ENCODE results near the gene MOB3A. TPM values are rescaled to one million over a fixed set of nuclear protein-coding genes. Genes with fewer than 3 reads are reported as not detected.

The MOB3A gene
- total and polyA plus RNA-seq, 2 of the 8 experiments (the other 6 are each of a cell fraction or from before 2014, with no cell fraction given): 9.2 to 9.6 TPM

GRCh38 chr19:2051773-2052704, 44.1 kb downstream of the MOB3A start:
- Histone ChIP-seq H4K5ac (ENCODE audit: insufficient read length, low read depth, low read length) (peak overlapping the region; percentile 10), H3K9me3 (ENCODE audit: insufficient read depth in 2 of 2, low read depth in 1 of 2, low read length in 1 of 2) (no peaks in the 10 kb centered on the region), H3K27me3 (replicated peaks in 1 of 4; ENCODE audit: control insufficient read depth in 3 of 4, extremely low read depth in 1 of 4, insufficient read depth in 3 of 4, low read length in 3 of 4) (no peaks in the 10 kb centered on the region), H3K4ac (replicated peaks; ENCODE audit: insufficient read length, low read depth, low read length) (peak overlapping the region; percentile 19), H4K20me1 (replicated peaks in 1 of 2; ENCODE audit: control insufficient read depth in 1 of 2, insufficient read depth in 2 of 2, low read length in 2 of 2) (peaks cover 20 to 28% of the 10 kb centered on the region in 2 experiments), H2BK15ac (ENCODE audit: low read length) (0 out of 2 replicates have a peak overlapping the region, but pooled peaks have one; percentile 88), H2BK12ac (ENCODE audit: low read depth, low read length) (peak overlapping the region; percentile 75; the same call in 1 of the 2 replicates), H2AK5ac (ENCODE audit: low read depth, low read length) (0 out of 2 replicates have a peak overlapping the region, but pooled peaks have one; percentile 65), H4K8ac (ENCODE audit: extremely low read depth, insufficient read depth, low read length) (peak overlapping the region; percentile 86), H3K18ac (ENCODE audit: extremely low read depth, low read length) (no peak overlapping the region; the same call in 1 of the 2 replicates), H3K36me3 (ENCODE audit: control insufficient read depth in 2 of 4, insufficient read depth in 4 of 4, low read length in 3 of 4) (no peaks in the 10 kb centered on the region; a peak in 1 of 8 replicates), H3K4me2 (ENCODE audit: insufficient read depth in 1 of 2, low read depth in 2 of 2, low read length in 2 of 2) (peak overlapping the region in 1 of 2 experiments; percentile 81; a peak in 2 of 4 replicates), H3K23me2 (ENCODE audit: low read depth, low read length) (peaks cover 4% of the 10 kb centered on the region; the same call in 1 of the 2 replicates), H2BK120ac (replicated peaks; ENCODE audit: low read depth, low read length) (no peak overlapping the region), H4K91ac (replicated peaks; ENCODE audit: insufficient read length, low read length) (peak overlapping the region; percentile 54), H3K79me1 (ENCODE audit: low read depth, low read length) (peaks cover 16% of the 10 kb centered on the region), H2BK5ac (ENCODE audit: low read depth, low read length) (peak overlapping the region; percentile 29), H3K27ac (ENCODE audit: low read depth, low read length) (peak overlapping the region; percentile 64; the same call in 1 of the 2 replicates), H3K4me3 (ENCODE audit: extremely low read depth in 1 of 4, insufficient read depth in 2 of 4, low read depth in 3 of 4, low read length in 4 of 4) (peak overlapping the region in 1 of 4 experiments; percentile 54; a peak in 2 of 8 replicates), H3K14ac (ENCODE audit: insufficient read length) (no peak overlapping the region), H3K4me1 (replicated peaks in 1 of 4; ENCODE audit: control insufficient read depth in 3 of 4, insufficient read depth in 4 of 4, low read length in 3 of 4) (peaks cover 0 to 18% (median 14%) of the 10 kb centered on the region in 4 experiments; a peak in 5 of 7 replicates), H3K56ac (replicated peaks; ENCODE audit: insufficient read length, low read depth, low read length) (no peak overlapping the region), H3K79me2 (ENCODE audit: control insufficient read depth in 1 of 2, insufficient read depth in 2 of 2, low read length in 2 of 2) (peaks cover 9 to 27% of the 10 kb centered on the region in 2 experiments; a peak in 2 of 4 replicates), H2BK20ac (ENCODE audit: low read length) (no peak overlapping the region), H3K23ac (ENCODE audit: insufficient read length) (no peak overlapping the region), H2AFZ (ENCODE audit: low read length) (peak overlapping the region; percentile 59; the same call in 1 of the 2 replicates), H3K9ac (replicated peaks in 1 of 4; ENCODE audit: extremely low read depth in 1 of 4, low read depth in 3 of 4, low read length in 3 of 4) (peak overlapping the region in 2 of 4 experiments; percentile 58 to 63; a peak in 3 of 7 replicates)
- no peak for FAIRE-seq
- 88% methylated on average over 17 of the region's 18 CpGs; no CpG with 5 or more reads in 1 of the 2 experiments for WGBS, 2 experiments (ENCODE audit: extremely low coverage in 1 of 2, insufficient coverage in 1 of 2, insufficient read length in 1 of 2, insufficient replicate concordance in 2 of 2, low coverage in 1 of 2, low lambda C conversion rate in 2 of 2, missing lambda C conversion rate in 1 of 2)
- POLR2A ChIA-PET (ENCODE audit: partially characterized antibody): interaction anchor here (0.7 to 22.2 kb wide), 35 partner anchors 8 to 344 kb away, joined by 3 to 524 read pairs (median 4); partner anchors contain the start of gene MOB3A
- DNase-seq (ENCODE audit: low read depth in 1 of 2, low spot score in 2 of 2): no peak
- TF ChIP-seq TBP (IDR thresholded peaks at IDR 0.05; ENCODE audit: low read depth, low read length) (no peak), KDM1A (IDR thresholded peaks at IDR 0.05; ENCODE audit: borderline replicate concordance, low read length) (peak; percentile 30; the same call in 1 of the 2 replicates)
- CTCF ChIA-PET (ENCODE audit: partially characterized antibody): interaction anchor here (0.8 to 2.9 kb wide), 15 partner anchors 8 to 106 kb away, joined by 3 to 17 read pairs (median 4); partner anchors contain the start of gene MOB3A

All from H1 (cell line).